Measurements from ENCODE around the gene RAD51B. TPM values are rescaled to one million over a fixed set of nuclear protein-coding genes. Genes with fewer than 3 reads are reported as not detected.

RAD51B gene
- total and polyA plus RNA-seq, 2 of the 13 experiments (the other 11 are each of a cell fraction or from before 2014, with no cell fraction given) = 7.0 to 9.5 TPM

GRCh38 chr14:68563251-68564131 lies 743.9 kb downstream of the RAD51B start (continued):
- TF ChIP-seq, protein P1, sequence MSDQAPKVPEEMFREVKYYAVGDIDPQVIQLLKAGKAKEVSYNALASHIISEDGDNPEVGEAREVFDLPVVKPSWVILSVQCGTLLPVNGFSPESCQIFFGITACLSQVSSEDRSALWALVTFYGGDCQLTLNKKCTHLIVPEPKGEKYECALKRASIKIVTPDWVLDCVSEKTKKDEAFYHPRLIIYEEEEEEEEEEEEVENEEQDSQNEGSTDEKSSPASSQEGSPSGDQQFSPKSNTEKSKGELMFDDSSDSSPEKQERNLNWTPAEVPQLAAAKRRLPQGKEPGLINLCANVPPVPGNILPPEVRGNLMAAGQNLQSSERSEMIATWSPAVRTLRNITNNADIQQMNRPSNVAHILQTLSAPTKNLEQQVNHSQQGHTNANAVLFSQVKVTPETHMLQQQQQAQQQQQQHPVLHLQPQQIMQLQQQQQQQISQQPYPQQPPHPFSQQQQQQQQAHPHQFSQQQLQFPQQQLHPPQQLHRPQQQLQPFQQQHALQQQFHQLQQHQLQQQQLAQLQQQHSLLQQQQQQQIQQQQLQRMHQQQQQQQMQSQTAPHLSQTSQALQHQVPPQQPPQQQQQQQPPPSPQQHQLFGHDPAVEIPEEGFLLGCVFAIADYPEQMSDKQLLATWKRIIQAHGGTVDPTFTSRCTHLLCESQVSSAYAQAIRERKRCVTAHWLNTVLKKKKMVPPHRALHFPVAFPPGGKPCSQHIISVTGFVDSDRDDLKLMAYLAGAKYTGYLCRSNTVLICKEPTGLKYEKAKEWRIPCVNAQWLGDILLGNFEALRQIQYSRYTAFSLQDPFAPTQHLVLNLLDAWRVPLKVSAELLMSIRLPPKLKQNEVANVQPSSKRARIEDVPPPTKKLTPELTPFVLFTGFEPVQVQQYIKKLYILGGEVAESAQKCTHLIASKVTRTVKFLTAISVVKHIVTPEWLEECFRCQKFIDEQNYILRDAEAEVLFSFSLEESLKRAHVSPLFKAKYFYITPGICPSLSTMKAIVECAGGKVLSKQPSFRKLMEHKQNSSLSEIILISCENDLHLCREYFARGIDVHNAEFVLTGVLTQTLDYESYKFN (CRISPR knock-in tag; conservative IDR thresholded peaks at IDR 0.05) = peak; percentile 75
- TF ChIP-seq ZNF772 (CRISPR knock-in tag; IDR thresholded peaks at IDR 0.05) (no peak), RXRA (CRISPR knock-in tag; IDR thresholded peaks at IDR 0.05) (no peak), CBFB (CRISPR knock-in tag; IDR thresholded peaks at IDR 0.05) (no peak), HMG20A (CRISPR knock-in tag; IDR thresholded peaks at IDR 0.05; ENCODE audit: borderline replicate concordance) (peak; percentile 49; the same call in 1 of the 2 replicates), ZFY (CRISPR knock-in tag; IDR thresholded peaks at IDR 0.05) (peak; percentile 38), HES4 (CRISPR knock-in tag; IDR thresholded peaks at IDR 0.05; ENCODE audit: borderline replicate concordance) (no peak), SP5 (CRISPR knock-in tag; IDR thresholded peaks at IDR 0.05; ENCODE audit: borderline replicate concordance, low read depth) (no peak), ZNF510 (CRISPR knock-in tag; IDR thresholded peaks at IDR 0.05; ENCODE audit: low read depth) (no peak), ZNF577 (CRISPR knock-in tag; IDR thresholded peaks at IDR 0.05; ENCODE audit: borderline replicate concordance, low read depth) (no peak), FOXA3 (CRISPR knock-in tag; IDR thresholded peaks at IDR 0.05) (peak; percentile 85), ZBED4 (CRISPR knock-in tag; IDR thresholded peaks at IDR 0.05; ENCODE audit: borderline replicate concordance) (peak; percentile 22; the same call in 1 of the 2 replicates), ZNF605 (CRISPR knock-in tag; IDR thresholded peaks at IDR 0.05) (no peak), FOXP4 (CRISPR knock-in tag; IDR thresholded peaks at IDR 0.05) (peak; percentile 90), ZSCAN22 (CRISPR knock-in tag; IDR thresholded peaks at IDR 0.05) (no peak), PAWR (CRISPR knock-in tag; IDR thresholded peaks at IDR 0.05; ENCODE audit: borderline replicate concordance) (no peak), DR1 (CRISPR knock-in tag; IDR thresholded peaks at IDR 0.05) (no peak)
- TF ChIP-seq, protein P2, sequence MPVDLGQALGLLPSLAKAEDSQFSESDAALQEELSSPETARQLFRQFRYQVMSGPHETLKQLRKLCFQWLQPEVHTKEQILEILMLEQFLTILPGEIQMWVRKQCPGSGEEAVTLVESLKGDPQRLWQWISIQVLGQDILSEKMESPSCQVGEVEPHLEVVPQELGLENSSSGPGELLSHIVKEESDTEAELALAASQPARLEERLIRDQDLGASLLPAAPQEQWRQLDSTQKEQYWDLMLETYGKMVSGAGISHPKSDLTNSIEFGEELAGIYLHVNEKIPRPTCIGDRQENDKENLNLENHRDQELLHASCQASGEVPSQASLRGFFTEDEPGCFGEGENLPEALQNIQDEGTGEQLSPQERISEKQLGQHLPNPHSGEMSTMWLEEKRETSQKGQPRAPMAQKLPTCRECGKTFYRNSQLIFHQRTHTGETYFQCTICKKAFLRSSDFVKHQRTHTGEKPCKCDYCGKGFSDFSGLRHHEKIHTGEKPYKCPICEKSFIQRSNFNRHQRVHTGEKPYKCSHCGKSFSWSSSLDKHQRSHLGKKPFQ (CRISPR knock-in tag; IDR thresholded peaks at IDR 0.05; ENCODE audit: insufficient replicate concordance) = no peak

Data from HepG2 (cell line).